Thyroid gland (tissue), 4 donors: Measurements from ENCODE around the gene ABCA10.

Experiments
- POLR2A ChIP-seq, 2 donors: fragments of 450-650 bp; IDR thresholded peaks; one replicate each; pipeline ENCODE4 v1.6.1; 2017; ENCODE audit warnings: antibody characterized with exemption in 2 of 2, mild to moderate bottlenecking in 2 of 2, moderate library complexity in 1 of 2
- TF ChIP-seq, protein P1 (sequence below), 6 experiments: fragments of 200-600 bp in 3 of 6; fragments of 450-650 bp in 3 of 6; sonication (generic) in 3 of 6; IDR thresholded peaks; one replicate each; pipeline ENCODE4 v1.5.1; 2016 to 2019; ENCODE audit warnings: antibody characterized with exemption in 6 of 6, mild to moderate bottlenecking in 2 of 6, inconsistent platforms in 1 of 6, moderate library complexity in 1 of 6

DNA sequence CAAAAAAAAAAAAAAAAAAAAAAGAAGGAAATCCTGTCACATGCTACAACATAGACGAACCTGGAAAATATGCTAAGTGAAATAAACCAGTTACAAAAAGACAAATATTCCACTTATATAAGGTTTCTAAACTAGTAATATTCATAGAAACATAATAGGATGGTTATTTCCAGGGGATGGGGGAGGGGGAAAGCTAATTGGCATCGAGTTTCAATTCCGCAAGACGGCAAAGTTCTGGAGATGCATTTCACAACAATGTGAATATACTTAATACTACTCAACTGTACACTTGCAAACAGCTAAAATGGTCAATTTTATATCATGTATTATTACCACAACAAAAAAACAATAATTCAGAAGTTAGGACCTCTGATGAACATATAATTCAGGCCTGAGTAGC, 130.0 kb downstream of the ABCA10 start:
- TF ChIP-seq, protein P1, sequence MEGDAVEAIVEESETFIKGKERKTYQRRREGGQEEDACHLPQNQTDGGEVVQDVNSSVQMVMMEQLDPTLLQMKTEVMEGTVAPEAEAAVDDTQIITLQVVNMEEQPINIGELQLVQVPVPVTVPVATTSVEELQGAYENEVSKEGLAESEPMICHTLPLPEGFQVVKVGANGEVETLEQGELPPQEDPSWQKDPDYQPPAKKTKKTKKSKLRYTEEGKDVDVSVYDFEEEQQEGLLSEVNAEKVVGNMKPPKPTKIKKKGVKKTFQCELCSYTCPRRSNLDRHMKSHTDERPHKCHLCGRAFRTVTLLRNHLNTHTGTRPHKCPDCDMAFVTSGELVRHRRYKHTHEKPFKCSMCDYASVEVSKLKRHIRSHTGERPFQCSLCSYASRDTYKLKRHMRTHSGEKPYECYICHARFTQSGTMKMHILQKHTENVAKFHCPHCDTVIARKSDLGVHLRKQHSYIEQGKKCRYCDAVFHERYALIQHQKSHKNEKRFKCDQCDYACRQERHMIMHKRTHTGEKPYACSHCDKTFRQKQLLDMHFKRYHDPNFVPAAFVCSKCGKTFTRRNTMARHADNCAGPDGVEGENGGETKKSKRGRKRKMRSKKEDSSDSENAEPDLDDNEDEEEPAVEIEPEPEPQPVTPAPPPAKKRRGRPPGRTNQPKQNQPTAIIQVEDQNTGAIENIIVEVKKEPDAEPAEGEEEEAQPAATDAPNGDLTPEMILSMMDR (IDR thresholded peaks at IDR 0.05) = no peak
- TF ChIP-seq POLR2A (IDR thresholded peaks at IDR 0.05) = no peak
